Fibroblast of lung (primary cell): ENCODE measurements around the gene NHSL1.

Experiments used
- EZH2 ChIP-seq: IDR thresholded peaks from 2 replicates; pipeline ENCODE4 v1.5.1; 2012; ENCODE audit warnings: low read length, control low read depth, mild to moderate bottlenecking; ENCODE audit errors: missing control alignments
- TF ChIP-seq, protein P1 (sequence below), 2 donors: IDR thresholded peaks in 1 of 2; conservative IDR thresholded peaks in 1 of 2; 1 replicate in 1 of 2; 2 replicates in 1 of 2; pipeline ENCODE4 v1.5.1; 2011 to 2012; ENCODE audit warnings: low read length in 2 of 2, control low read depth in 1 of 2, inconsistent platforms in 1 of 2, low read depth in 1 of 2, mild to moderate bottlenecking in 1 of 2

DNA sequence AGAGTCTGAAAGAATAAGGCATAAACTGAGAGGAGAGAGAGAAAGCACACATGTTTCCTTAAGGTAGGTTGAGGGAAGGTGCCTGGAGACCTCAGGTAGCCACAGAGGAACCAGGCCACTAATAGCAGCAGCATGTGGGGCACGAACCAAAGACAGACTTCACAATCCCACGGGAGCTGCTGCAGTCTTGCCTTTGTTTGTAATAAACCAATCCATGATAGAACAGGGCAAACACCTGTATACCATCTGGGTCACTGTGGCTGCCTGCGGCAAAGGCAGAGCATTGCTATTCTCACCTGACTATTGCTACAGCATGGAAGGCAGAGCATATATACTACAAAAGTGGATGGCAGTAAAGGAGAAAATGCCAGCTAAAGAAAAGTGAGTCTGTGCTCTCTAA lies 59.0 kb downstream of the NHSL1 start:
- TF ChIP-seq, protein P1, sequence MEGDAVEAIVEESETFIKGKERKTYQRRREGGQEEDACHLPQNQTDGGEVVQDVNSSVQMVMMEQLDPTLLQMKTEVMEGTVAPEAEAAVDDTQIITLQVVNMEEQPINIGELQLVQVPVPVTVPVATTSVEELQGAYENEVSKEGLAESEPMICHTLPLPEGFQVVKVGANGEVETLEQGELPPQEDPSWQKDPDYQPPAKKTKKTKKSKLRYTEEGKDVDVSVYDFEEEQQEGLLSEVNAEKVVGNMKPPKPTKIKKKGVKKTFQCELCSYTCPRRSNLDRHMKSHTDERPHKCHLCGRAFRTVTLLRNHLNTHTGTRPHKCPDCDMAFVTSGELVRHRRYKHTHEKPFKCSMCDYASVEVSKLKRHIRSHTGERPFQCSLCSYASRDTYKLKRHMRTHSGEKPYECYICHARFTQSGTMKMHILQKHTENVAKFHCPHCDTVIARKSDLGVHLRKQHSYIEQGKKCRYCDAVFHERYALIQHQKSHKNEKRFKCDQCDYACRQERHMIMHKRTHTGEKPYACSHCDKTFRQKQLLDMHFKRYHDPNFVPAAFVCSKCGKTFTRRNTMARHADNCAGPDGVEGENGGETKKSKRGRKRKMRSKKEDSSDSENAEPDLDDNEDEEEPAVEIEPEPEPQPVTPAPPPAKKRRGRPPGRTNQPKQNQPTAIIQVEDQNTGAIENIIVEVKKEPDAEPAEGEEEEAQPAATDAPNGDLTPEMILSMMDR (conservative IDR thresholded peaks at IDR 0.05 in 1 of 2, IDR thresholded peaks at IDR 0.05 in 1 of 2; ENCODE audit: low read depth in 1 of 2, low read length in 2 of 2), result no peak
- no peak for TF ChIP-seq EZH2
